Activated naive CD8-positive, alpha-beta T cell (primary cell): Measurements from ENCODE around the gene KRT78.

Experiments
- H3K27ac Mint-ChIP-seq: one replicate; pipeline ENCODE4 v1.8.0; 2021; ENCODE audit warnings: mixed read lengths
- H3K27me3 Mint-ChIP-seq: one replicate; pipeline ENCODE4 v1.8.0; 2021; ENCODE audit warnings: mixed read lengths
- H3K36me3 Mint-ChIP-seq: one replicate; pipeline ENCODE4 v1.8.0; 2021; ENCODE audit warnings: mixed read lengths
- H3K4me1 Mint-ChIP-seq: one replicate; pipeline ENCODE4 v1.8.0; 2021; ENCODE audit warnings: low read depth, mixed read lengths
- H3K4me3 Mint-ChIP-seq: one replicate; pipeline ENCODE4 v1.8.0; 2021; ENCODE audit warnings: mild to moderate bottlenecking, mixed read lengths
- H3K9me3 Mint-ChIP-seq: one replicate; pipeline ENCODE4 v1.8.0; 2021; ENCODE audit warnings: low read depth, mixed read lengths

The KRT78 gene

GRCh38 chr12:52807544-52808470 lies 41.0 kb downstream of the KRT78 start:
- Mint-ChIP-seq H3K9me3 (no peaks in the 10 kb centered on the region), H3K36me3 (peaks cover 3% of the 10 kb centered on the region), H3K27ac (no peak overlapping the region), H3K4me3 (no peak overlapping the region), H3K27me3 (no peaks in the 10 kb centered on the region), H3K4me1 (no peaks in the 10 kb centered on the region)

- H3K4me1 Mint-ChIP-seq = no peaks in the 10 kb centered on the region
- no peaks in the 10 kb centered on the region for H3K27me3 Mint-ChIP-seq
- H3K27ac Mint-ChIP-seq = no peak overlapping the region
- H3K9me3 Mint-ChIP-seq = no peaks in the 10 kb centered on the region
- H3K36me3 Mint-ChIP-seq = peaks cover 3% of the 10 kb centered on the region
- H3K4me3 Mint-ChIP-seq = no peak overlapping the region
Observed at GRCh38 chr12:52806821-52807543, 41.8 kb downstream of the KRT78 start.

GRCh38 chr12:52806169-52806811 lies 42.5 kb downstream of the KRT78 start:
- no peaks in the 10 kb centered on the region for H3K27me3 Mint-ChIP-seq
- peaks cover 3% of the 10 kb centered on the region for H3K36me3 Mint-ChIP-seq
- H3K27ac Mint-ChIP-seq = no peak overlapping the region
- H3K4me3 Mint-ChIP-seq = no peak overlapping the region
- no peaks in the 10 kb centered on the region for H3K9me3 Mint-ChIP-seq
- H3K4me1 Mint-ChIP-seq = no peaks in the 10 kb centered on the region

- Mint-ChIP-seq H3K36me3 (peaks cover 3% of the 10 kb centered on the region), H3K9me3 (no peaks in the 10 kb centered on the region), H3K27ac (no peak overlapping the region), H3K4me1 (no peaks in the 10 kb centered on the region), H3K4me3 (no peak overlapping the region), H3K27me3 (no peaks in the 10 kb centered on the region)
Observed at GRCh38 chr12:52805739-52806138, 43.1 kb downstream of the KRT78 start.

GRCh38 chr12:52805000-52805399 lies 43.8 kb downstream of the KRT78 start:
- Mint-ChIP-seq H3K27me3 (no peaks in the 10 kb centered on the region), H3K9me3 (no peaks in the 10 kb centered on the region), H3K4me3 (no peak overlapping the region), H3K36me3 (peaks cover 3% of the 10 kb centered on the region), H3K4me1 (no peaks in the 10 kb centered on the region), H3K27ac (no peak overlapping the region)

- Mint-ChIP-seq H3K27ac (no peak overlapping the region), H3K9me3 (no peaks in the 10 kb centered on the region), H3K4me3 (no peak overlapping the region), H3K36me3 (no peaks in the 10 kb centered on the region), H3K27me3 (no peaks in the 10 kb centered on the region), H3K4me1 (no peaks in the 10 kb centered on the region)
Observed at GRCh38 chr12:52802442-52802841, 46.4 kb downstream of the KRT78 start.

- Mint-ChIP-seq H3K27ac (no peak overlapping the region), H3K4me3 (no peak overlapping the region), H3K36me3 (no peaks in the 10 kb centered on the region), H3K27me3 (no peaks in the 10 kb centered on the region), H3K9me3 (no peaks in the 10 kb centered on the region), H3K4me1 (no peaks in the 10 kb centered on the region)
Observed at GRCh38 chr12:52801773-52802172, 47.0 kb downstream of the KRT78 start.

- H3K4me1 Mint-ChIP-seq = no peaks in the 10 kb centered on the region
- no peak overlapping the region for H3K4me3 Mint-ChIP-seq
- no peaks in the 10 kb centered on the region for H3K9me3 Mint-ChIP-seq
- no peak overlapping the region for H3K27ac Mint-ChIP-seq
- H3K36me3 Mint-ChIP-seq = no peaks in the 10 kb centered on the region
- no peaks in the 10 kb centered on the region for H3K27me3 Mint-ChIP-seq
Observed at GRCh38 chr12:52800259-52800917, 48.4 kb downstream of the KRT78 start.

GRCh38 chr12:52799505-52800211 lies 49.1 kb downstream of the KRT78 start:
- H3K36me3 Mint-ChIP-seq = no peaks in the 10 kb centered on the region
- H3K27me3 Mint-ChIP-seq = no peaks in the 10 kb centered on the region
- H3K9me3 Mint-ChIP-seq = no peaks in the 10 kb centered on the region
- H3K4me1 Mint-ChIP-seq = peaks cover under 1% of the 10 kb centered on the region
- H3K4me3 Mint-ChIP-seq = no peak overlapping the region
- H3K27ac Mint-ChIP-seq = no peak overlapping the region

GRCh38 chr12:52798671-52799504 lies 49.9 kb downstream of the KRT78 start:
- peaks cover 8% of the 10 kb centered on the region for H3K4me1 Mint-ChIP-seq
- no peak overlapping the region for H3K27ac Mint-ChIP-seq
- H3K4me3 Mint-ChIP-seq = no peak overlapping the region
- no peaks in the 10 kb centered on the region for H3K27me3 Mint-ChIP-seq
- no peaks in the 10 kb centered on the region for H3K9me3 Mint-ChIP-seq
- H3K36me3 Mint-ChIP-seq = no peaks in the 10 kb centered on the region

- H3K9me3 Mint-ChIP-seq = no peaks in the 10 kb centered on the region
- H3K4me1 Mint-ChIP-seq = peaks cover 10% of the 10 kb centered on the region
- no peak overlapping the region for H3K4me3 Mint-ChIP-seq
- no peaks in the 10 kb centered on the region for H3K36me3 Mint-ChIP-seq
- H3K27ac Mint-ChIP-seq = no peak overlapping the region
- no peaks in the 10 kb centered on the region for H3K27me3 Mint-ChIP-seq
Observed at GRCh38 chr12:52798003-52798670, 50.7 kb downstream of the KRT78 start.

GRCh38 chr12:52797529-52797894 lies 51.3 kb downstream of the KRT78 start:
- no peaks in the 10 kb centered on the region for H3K27me3 Mint-ChIP-seq
- H3K4me3 Mint-ChIP-seq = no peak overlapping the region
- H3K36me3 Mint-ChIP-seq = no peaks in the 10 kb centered on the region
- H3K27ac Mint-ChIP-seq = no peak overlapping the region
- peaks cover 11% of the 10 kb centered on the region for H3K4me1 Mint-ChIP-seq
- H3K9me3 Mint-ChIP-seq = no peaks in the 10 kb centered on the region

- Mint-ChIP-seq H3K27ac (no peak overlapping the region), H3K9me3 (no peaks in the 10 kb centered on the region), H3K4me1 (peaks cover 11% of the 10 kb centered on the region), H3K4me3 (no peak overlapping the region), H3K27me3 (no peaks in the 10 kb centered on the region), H3K36me3 (no peaks in the 10 kb centered on the region)
Observed at GRCh38 chr12:52796839-52797528, 51.8 kb downstream of the KRT78 start.
